SK-N-SH treated with all-trans-retinoic acid at 6 μM for 48 hours (cell line): ENCODE results near the gene BLOC1S4.
A peak's percentile ranks its signal among the peaks of the same experiment; 100 is the strongest.

ENCODE experiments used
- ATAC-seq: fragments of 200-7000 bp; cut with Tn5 transposase; 3 replicates; pipeline ENCODE4 v1.9.1; 2020; ENCODE audit warnings: mild to moderate bottlenecking, moderate library complexity
- ARNTL ChIP-seq: fragments of 450-650 bp; formaldehyde crosslinking; IDR thresholded peaks from 2 replicates; pipeline ENCODE4 v1.5.0; 2020; ENCODE audit warnings: low read depth, mild to moderate bottlenecking, moderate library complexity, borderline replicate concordance
- BACH2 ChIP-seq: fragments of 250-450 bp; sonication (Bioruptor Pico); IDR thresholded peaks from 2 replicates; pipeline ENCODE4 v1.9.0; 2021; ENCODE audit warnings: mild to moderate bottlenecking, borderline replicate concordance
- CSDC2 ChIP-seq: fragments of 250-450 bp; sonication (Bioruptor Pico); IDR thresholded peaks from 2 replicates; pipeline ENCODE4 v1.5.0; 2020; ENCODE audit warnings: mild to moderate bottlenecking, moderate library complexity
- ESRRG ChIP-seq: fragments of 250-450 bp; sonication (Bioruptor Pico); IDR thresholded peaks from 2 replicates; pipeline ENCODE4 v1.6.1; 2021; ENCODE audit warnings: mild to moderate bottlenecking
- ISL1 ChIP-seq: fragments of 250-450 bp; sonication (Bioruptor Pico); IDR thresholded peaks from 2 replicates; pipeline ENCODE4 v2.1.2; 2022; ENCODE audit warnings: mild to moderate bottlenecking, moderate library complexity
- OSR1 ChIP-seq: fragments of 250-450 bp; sonication (Bioruptor Pico); IDR thresholded peaks from 2 replicates; pipeline ENCODE4 v1.8.0; 2022; ENCODE audit warnings: moderate library complexity, mild to moderate bottlenecking, inconsistent platforms
- RARB ChIP-seq: fragments of 250-450 bp; sonication (Bioruptor Pico); IDR thresholded peaks from 2 replicates; pipeline ENCODE4 v1.8.0; 2021; ENCODE audit warnings: mild to moderate bottlenecking, moderate library complexity
- TCF4 ChIP-seq: fragments of 250-450 bp; sonication (Bioruptor Pico); IDR thresholded peaks from 2 replicates; pipeline ENCODE4 v1.8.0; 2021; ENCODE audit warnings: mild to moderate bottlenecking, moderate library complexity, borderline replicate concordance
- TOX ChIP-seq: fragments of 250-450 bp; sonication (Bioruptor Pico); IDR thresholded peaks from 2 replicates; pipeline ENCODE4 v1.8.0; 2021; ENCODE audit warnings: mild to moderate bottlenecking, moderate library complexity, borderline replicate concordance
- ZC3H10 ChIP-seq: fragments of 250-450 bp; sonication (Bioruptor Pico); IDR thresholded peaks from 2 replicates; pipeline ENCODE4 v1.5.1; 2021; ENCODE audit warnings: mild to moderate bottlenecking, moderate library complexity
- ZFP30 ChIP-seq: fragments of 450-650 bp; formaldehyde crosslinking; IDR thresholded peaks from 2 replicates; pipeline ENCODE4 v1.5.0; 2022; ENCODE audit warnings: mild to moderate bottlenecking, moderate library complexity
- ZNF565 ChIP-seq: fragments of 450-650 bp; formaldehyde crosslinking; conservative IDR thresholded peaks from 2 replicates; pipeline ENCODE4 v1.5.0; 2020; ENCODE audit warnings: low read depth, mild to moderate bottlenecking, moderate library complexity
- ZNF70 ChIP-seq: fragments of 450-650 bp; formaldehyde crosslinking; IDR thresholded peaks from 2 replicates; pipeline ENCODE4 v1.5.0; 2020; ENCODE audit warnings: mild to moderate bottlenecking, moderate library complexity
- ZNF8 ChIP-seq: fragments of 450-650 bp; formaldehyde crosslinking; IDR thresholded peaks from 2 replicates; pipeline ENCODE4 v1.5.0; 2020; ENCODE audit warnings: mild to moderate bottlenecking, moderate library complexity
- TF ChIP-seq, protein P1 (sequence below): fragments of 250-450 bp; sonication (Bioruptor Pico); IDR thresholded peaks from 2 replicates; pipeline ENCODE4 v1.8.0; 2020; ENCODE audit warnings: mild to moderate bottlenecking, moderate library complexity, borderline replicate concordance
- TF ChIP-seq, protein P2 (sequence below): fragments of 250-450 bp; sonication (Bioruptor Pico); IDR thresholded peaks from 2 replicates; pipeline ENCODE4 v1.5.1; 2020; ENCODE audit warnings: low read depth, mild to moderate bottlenecking, moderate library complexity
- TF ChIP-seq, protein P3 (sequence below): fragments of 250-450 bp; sonication (Bioruptor Pico); IDR thresholded peaks from 2 replicates; pipeline ENCODE4 v1.8.0; 2021; ENCODE audit warnings: low read depth, mild to moderate bottlenecking, moderate library complexity, borderline replicate concordance
- TF ChIP-seq, protein P4 (sequence below): fragments of 250-450 bp; sonication (Bioruptor Pico); IDR thresholded peaks from 2 replicates; pipeline ENCODE4 v1.5.1; 2021; ENCODE audit warnings: mild to moderate bottlenecking, moderate library complexity
- TF ChIP-seq, protein P5 (sequence below): fragments of 250-450 bp; sonication (Bioruptor Pico); IDR thresholded peaks from 2 replicates; pipeline ENCODE4 v1.5.0; 2020; ENCODE audit warnings: mild to moderate bottlenecking, moderate library complexity

The BLOC1S4 gene

DNA sequence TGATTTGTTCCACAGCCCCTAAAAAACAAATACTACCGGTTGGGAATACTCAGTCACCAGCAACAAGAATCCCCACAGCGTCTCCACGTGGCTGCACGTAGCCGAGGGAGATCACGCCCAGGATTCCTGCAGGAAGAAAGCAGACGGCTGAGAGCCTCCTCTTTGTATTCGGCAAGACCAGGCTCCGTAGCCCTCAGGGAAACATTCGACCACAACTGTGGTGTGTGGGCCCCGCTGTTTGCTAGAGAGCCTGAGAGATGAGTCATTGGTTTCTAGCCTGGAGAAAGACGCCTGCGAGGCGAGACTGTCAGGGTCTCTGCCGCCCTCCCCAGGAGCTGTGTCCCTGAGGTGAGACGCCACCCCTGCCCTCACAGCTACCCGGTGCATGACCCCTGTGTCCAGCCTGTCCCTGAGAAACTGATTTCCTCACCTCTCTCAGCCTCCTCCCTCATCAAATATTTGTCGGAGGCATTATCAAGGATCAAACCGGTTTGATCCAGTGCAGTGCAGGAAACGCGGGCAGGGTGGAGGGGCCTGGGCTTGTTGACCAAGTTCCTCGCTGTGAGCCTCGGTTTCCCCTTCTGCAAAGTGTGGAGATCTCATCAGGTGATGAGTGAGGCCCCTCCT is 27.0 kb upstream of the BLOC1S4 start:
- TF ChIP-seq TCF4 (CRISPR knock-in tag) (no peak), ZC3H10 (no peak), BACH2 (CRISPR knock-in tag) (no peak), TOX (CRISPR knock-in tag) (no peak)
- ATAC-seq, result peak; percentile 95

DNA sequence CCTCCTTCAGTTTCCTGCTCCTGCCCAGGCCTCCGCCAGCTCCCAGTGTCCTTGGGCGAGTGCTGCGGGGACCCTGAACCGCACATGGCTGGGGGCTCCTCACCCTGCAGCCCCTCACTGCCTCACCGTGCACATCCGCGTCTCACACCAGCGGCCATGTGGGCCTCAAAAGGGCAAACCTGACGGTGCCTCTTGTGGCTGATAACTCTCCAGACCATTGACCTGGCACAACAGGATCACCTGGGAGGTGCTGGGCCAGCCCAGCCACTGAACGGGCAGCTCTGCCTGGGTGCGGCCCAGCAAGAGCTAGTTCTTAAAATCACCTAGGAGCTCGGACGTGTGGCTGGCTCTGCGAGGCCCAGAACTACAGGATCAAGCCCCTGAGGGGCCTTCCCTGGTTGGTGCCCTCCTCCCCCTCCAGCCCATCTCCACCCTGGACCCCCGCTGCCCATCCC is 26.4 kb upstream of the BLOC1S4 start:
- peak; percentile 5; the same call in 2 of the 3 replicates for ATAC-seq
- no peak for TF ChIP-seq ESRRG
- TF ChIP-seq ZNF565 (CRISPR knock-in tag), result no peak
- no peak for TF ChIP-seq BACH2 (CRISPR knock-in tag)
- TF ChIP-seq ZNF70 (CRISPR knock-in tag), result no peak
- TF ChIP-seq, protein P1, sequence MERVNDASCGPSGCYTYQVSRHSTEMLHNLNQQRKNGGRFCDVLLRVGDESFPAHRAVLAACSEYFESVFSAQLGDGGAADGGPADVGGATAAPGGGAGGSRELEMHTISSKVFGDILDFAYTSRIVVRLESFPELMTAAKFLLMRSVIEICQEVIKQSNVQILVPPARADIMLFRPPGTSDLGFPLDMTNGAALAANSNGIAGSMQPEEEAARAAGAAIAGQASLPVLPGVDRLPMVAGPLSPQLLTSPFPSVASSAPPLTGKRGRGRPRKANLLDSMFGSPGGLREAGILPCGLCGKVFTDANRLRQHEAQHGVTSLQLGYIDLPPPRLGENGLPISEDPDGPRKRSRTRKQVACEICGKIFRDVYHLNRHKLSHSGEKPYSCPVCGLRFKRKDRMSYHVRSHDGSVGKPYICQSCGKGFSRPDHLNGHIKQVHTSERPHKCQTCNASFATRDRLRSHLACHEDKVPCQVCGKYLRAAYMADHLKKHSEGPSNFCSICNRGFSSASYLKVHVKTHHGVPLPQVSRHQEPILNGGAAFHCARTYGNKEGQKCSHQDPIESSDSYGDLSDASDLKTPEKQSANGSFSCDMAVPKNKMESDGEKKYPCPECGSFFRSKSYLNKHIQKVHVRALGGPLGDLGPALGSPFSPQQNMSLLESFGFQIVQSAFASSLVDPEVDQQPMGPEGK, result no peak
- TF ChIP-seq, protein P2, sequence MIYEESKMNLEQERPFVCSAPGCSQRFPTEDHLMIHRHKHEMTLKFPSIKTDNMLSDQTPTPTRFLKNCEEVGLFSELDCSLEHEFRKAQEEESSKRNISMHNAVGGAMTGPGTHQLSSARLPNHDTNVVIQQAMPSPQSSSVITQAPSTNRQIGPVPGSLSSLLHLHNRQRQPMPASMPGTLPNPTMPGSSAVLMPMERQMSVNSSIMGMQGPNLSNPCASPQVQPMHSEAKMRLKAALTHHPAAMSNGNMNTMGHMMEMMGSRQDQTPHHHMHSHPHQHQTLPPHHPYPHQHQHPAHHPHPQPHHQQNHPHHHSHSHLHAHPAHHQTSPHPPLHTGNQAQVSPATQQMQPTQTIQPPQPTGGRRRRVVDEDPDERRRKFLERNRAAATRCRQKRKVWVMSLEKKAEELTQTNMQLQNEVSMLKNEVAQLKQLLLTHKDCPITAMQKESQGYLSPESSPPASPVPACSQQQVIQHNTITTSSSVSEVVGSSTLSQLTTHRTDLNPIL (CRISPR knock-in tag), result no peak
- TF ChIP-seq, protein P3, sequence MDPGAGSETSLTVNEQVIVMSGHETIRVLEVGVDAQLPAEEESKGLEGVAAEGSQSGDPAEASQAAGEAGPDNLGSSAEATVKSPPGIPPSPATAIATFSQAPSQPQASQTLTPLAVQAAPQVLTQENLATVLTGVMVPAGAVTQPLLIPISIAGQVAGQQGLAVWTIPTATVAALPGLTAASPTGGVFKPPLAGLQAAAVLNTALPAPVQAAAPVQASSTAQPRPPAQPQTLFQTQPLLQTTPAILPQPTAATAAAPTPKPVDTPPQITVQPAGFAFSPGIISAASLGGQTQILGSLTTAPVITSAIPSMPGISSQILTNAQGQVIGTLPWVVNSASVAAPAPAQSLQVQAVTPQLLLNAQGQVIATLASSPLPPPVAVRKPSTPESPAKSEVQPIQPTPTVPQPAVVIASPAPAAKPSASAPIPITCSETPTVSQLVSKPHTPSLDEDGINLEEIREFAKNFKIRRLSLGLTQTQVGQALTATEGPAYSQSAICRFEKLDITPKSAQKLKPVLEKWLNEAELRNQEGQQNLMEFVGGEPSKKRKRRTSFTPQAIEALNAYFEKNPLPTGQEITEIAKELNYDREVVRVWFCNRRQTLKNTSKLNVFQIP (CRISPR knock-in tag), result no peak
- no peak for TF ChIP-seq CSDC2 (CRISPR knock-in tag)
- no peak for TF ChIP-seq ZC3H10
- TF ChIP-seq TOX (CRISPR knock-in tag), result no peak
- TF ChIP-seq, protein P4, sequence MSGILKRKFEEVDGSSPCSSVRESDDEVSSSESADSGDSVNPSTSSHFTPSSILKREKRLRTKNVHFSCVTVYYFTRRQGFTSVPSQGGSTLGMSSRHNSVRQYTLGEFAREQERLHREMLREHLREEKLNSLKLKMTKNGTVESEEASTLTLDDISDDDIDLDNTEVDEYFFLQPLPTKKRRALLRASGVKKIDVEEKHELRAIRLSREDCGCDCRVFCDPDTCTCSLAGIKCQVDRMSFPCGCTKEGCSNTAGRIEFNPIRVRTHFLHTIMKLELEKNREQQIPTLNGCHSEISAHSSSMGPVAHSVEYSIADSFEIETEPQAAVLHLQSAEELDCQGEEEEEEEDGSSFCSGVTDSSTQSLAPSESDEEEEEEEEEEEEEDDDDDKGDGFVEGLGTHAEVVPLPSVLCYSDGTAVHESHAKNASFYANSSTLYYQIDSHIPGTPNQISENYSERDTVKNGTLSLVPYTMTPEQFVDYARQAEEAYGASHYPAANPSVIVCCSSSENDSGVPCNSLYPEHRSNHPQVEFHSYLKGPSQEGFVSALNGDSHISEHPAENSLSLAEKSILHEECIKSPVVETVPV (CRISPR knock-in tag), result no peak
- no peak for TF ChIP-seq ZNF8
- no peak for TF ChIP-seq TCF4 (CRISPR knock-in tag)
- TF ChIP-seq ZFP30 (CRISPR knock-in tag), result no peak
- TF ChIP-seq ISL1, result no peak

DNA sequence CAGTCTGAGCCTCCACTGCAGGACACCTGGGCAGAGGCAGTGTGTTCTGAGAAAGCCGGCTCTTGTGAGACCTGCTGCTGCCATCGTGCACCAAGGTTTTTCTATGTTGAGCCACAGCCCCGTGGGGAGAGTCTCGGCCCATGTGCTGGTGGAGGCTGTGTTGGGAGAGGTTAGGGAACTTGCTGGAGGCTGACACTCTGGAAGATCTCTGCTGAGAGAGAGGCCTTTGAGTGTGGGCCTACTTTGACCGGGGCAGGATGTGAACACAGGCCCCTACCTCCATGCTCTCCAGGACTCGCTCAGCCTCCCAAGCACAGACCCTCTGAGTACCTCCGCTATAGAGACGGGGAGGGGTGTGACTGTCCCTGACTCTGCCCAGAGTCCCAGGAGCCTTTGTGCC is 23.6 kb upstream of the BLOC1S4 start:
- ATAC-seq, result no peak
- no peak for TF ChIP-seq ZNF565 (CRISPR knock-in tag)
- no peak for TF ChIP-seq ESRRG
- TF ChIP-seq, protein P4 (CRISPR knock-in tag), result no peak
- TF ChIP-seq, protein P5, sequence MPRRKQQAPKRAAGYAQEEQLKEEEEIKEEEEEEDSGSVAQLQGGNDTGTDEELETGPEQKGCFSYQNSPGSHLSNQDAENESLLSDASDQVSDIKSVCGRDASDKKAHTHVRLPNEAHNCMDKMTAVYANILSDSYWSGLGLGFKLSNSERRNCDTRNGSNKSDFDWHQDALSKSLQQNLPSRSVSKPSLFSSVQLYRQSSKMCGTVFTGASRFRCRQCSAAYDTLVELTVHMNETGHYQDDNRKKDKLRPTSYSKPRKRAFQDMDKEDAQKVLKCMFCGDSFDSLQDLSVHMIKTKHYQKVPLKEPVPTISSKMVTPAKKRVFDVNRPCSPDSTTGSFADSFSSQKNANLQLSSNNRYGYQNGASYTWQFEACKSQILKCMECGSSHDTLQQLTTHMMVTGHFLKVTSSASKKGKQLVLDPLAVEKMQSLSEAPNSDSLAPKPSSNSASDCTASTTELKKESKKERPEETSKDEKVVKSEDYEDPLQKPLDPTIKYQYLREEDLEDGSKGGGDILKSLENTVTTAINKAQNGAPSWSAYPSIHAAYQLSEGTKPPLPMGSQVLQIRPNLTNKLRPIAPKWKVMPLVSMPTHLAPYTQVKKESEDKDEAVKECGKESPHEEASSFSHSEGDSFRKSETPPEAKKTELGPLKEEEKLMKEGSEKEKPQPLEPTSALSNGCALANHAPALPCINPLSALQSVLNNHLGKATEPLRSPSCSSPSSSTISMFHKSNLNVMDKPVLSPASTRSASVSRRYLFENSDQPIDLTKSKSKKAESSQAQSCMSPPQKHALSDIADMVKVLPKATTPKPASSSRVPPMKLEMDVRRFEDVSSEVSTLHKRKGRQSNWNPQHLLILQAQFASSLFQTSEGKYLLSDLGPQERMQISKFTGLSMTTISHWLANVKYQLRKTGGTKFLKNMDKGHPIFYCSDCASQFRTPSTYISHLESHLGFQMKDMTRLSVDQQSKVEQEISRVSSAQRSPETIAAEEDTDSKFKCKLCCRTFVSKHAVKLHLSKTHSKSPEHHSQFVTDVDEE, result no peak
- no peak for TF ChIP-seq RARB
- no peak for TF ChIP-seq BACH2 (CRISPR knock-in tag)
- TF ChIP-seq TOX (CRISPR knock-in tag), result no peak
- no peak for TF ChIP-seq ISL1
- TF ChIP-seq ZNF70 (CRISPR knock-in tag), result no peak
- TF ChIP-seq TCF4 (CRISPR knock-in tag), result no peak
- no peak for TF ChIP-seq ARNTL (CRISPR knock-in tag)
- no peak for TF ChIP-seq OSR1 (CRISPR knock-in tag)
- TF ChIP-seq, protein P3 (CRISPR knock-in tag), result no peak
